ENCODE measurements around the gene STARD3.

DNA sequence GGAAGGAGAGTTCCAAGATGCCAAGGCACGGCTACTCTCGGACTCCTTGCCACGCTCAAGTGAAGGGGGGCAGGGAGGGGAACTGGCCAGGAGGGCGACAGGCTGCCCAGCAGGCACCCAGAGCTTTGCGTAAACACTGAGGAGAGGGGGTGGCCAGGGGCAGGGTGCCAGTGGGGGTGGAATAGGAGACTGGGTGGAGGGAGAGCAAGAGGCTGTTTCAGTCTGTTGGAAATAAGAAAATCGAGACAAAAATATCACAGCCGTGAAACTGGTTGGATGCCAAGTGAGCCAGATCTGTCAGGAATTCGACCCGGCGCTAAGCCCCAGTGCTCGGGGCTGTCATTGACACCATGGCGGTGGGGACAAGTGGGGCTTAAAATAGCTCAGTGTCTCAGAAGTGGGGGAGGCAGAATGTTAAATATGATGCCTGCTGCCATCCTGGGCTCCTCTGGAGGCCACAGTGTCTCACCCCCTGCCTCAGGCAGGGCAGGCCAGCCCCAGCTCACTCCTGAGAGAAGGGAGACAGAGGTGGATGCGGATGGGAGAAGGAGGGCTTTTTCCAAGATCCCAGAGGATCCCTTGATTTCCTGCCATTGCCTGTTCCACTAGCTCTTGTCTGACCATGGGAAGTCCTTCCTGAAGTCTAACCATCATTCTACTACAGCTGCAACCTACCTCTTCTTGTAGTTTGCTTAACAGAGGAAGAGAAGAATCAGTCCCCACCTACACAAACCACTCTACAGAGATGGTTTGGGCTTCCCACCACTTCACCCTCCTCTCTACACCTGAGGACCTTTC, 40.8 kb downstream of the STARD3 start:
- TF ChIP-seq ZNF772 (CRISPR knock-in tag; IDR thresholded peaks at IDR 0.05) (no peak), HNF4G (IDR thresholded peaks at IDR 0.05; ENCODE audit: borderline replicate concordance, low read depth, low read length) (no peak), HNF4G (CRISPR knock-in tag; IDR thresholded peaks at IDR 0.05; ENCODE audit: borderline replicate concordance, low read depth) (no peak), TAF1 (CRISPR knock-in tag; IDR thresholded peaks at IDR 0.05) (no peak)
- TF ChIP-seq, protein P1, sequence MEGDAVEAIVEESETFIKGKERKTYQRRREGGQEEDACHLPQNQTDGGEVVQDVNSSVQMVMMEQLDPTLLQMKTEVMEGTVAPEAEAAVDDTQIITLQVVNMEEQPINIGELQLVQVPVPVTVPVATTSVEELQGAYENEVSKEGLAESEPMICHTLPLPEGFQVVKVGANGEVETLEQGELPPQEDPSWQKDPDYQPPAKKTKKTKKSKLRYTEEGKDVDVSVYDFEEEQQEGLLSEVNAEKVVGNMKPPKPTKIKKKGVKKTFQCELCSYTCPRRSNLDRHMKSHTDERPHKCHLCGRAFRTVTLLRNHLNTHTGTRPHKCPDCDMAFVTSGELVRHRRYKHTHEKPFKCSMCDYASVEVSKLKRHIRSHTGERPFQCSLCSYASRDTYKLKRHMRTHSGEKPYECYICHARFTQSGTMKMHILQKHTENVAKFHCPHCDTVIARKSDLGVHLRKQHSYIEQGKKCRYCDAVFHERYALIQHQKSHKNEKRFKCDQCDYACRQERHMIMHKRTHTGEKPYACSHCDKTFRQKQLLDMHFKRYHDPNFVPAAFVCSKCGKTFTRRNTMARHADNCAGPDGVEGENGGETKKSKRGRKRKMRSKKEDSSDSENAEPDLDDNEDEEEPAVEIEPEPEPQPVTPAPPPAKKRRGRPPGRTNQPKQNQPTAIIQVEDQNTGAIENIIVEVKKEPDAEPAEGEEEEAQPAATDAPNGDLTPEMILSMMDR (CRISPR knock-in tag; IDR thresholded peaks at IDR 0.05) = no peak

Data from HepG2 (cell line).